HG03558 (cell line): ENCODE data around the gene CDC42EP3.

Source experiments
- ATAC-seq: cut with Tn5 transposase; IDR thresholded peaks from one replicate; pipeline ENCODE4 v1.9.1; 2021; ENCODE audit warnings: moderate number of reproducible peaks; ENCODE audit not compliant: unreplicated experiment; ENCODE audit errors: extremely low read depth

Gene CDC42EP3

GRCh38 chr2:37671009-37671815 lies at the start of gene CDC42EP3:
Gene CDC42EP3, minus strand, starts transcription at chr2:37671642. Its CDS starts 25,055 bp downstream, at chr2:37646587.
- no peak for ATAC-seq

- ATAC-seq, result no peak
Measured at GRCh38 chr2:37721201-37721560, 49.7 kb upstream of the CDC42EP3 start.

- no peak for ATAC-seq
Measured at GRCh38 chr2:37720533-37721200, 49.2 kb upstream of the CDC42EP3 start.

- ATAC-seq, result no peak
Measured at GRCh38 chr2:37718515-37719161, 47.2 kb upstream of the CDC42EP3 start.

GRCh38 chr2:37713258-37713700 lies 41.8 kb upstream of the CDC42EP3 start:
- ATAC-seq, result no peak

GRCh38 chr2:37711831-37712230 lies 40.4 kb upstream of the CDC42EP3 start:
- ATAC-seq, result no peak

- no peak for ATAC-seq
Measured at GRCh38 chr2:37711308-37711731, 39.9 kb upstream of the CDC42EP3 start.

GRCh38 chr2:37709111-37709510 lies 37.7 kb upstream of the CDC42EP3 start:
- ATAC-seq, result no peak

- ATAC-seq, result no peak
Measured at GRCh38 chr2:37708146-37708545, 36.7 kb upstream of the CDC42EP3 start.

GRCh38 chr2:37707393-37707792 lies 36.0 kb upstream of the CDC42EP3 start:
- no peak for ATAC-seq

- no peak for ATAC-seq
Measured at GRCh38 chr2:37706334-37707183, 35.1 kb upstream of the CDC42EP3 start.

- ATAC-seq, result no peak
Measured at GRCh38 chr2:37705191-37705590, 33.7 kb upstream of the CDC42EP3 start.

GRCh38 chr2:37698931-37699481 lies 27.6 kb upstream of the CDC42EP3 start:
- no peak for ATAC-seq

- no peak for ATAC-seq
Measured at GRCh38 chr2:37695336-37695735, 23.9 kb upstream of the CDC42EP3 start.

GRCh38 chr2:37692711-37693110 lies 21.3 kb upstream of the CDC42EP3 start:
- ATAC-seq, result no peak

- no peak for ATAC-seq
Measured at GRCh38 chr2:37689751-37690150, 18.3 kb upstream of the CDC42EP3 start.

GRCh38 chr2:37688771-37689468 lies 17.5 kb upstream of the CDC42EP3 start:
- ATAC-seq, result no peak

GRCh38 chr2:37686792-37687526 lies 15.5 kb upstream of the CDC42EP3 start:
- ATAC-seq, result no peak

GRCh38 chr2:37684809-37685208 lies 13.4 kb upstream of the CDC42EP3 start:
- ATAC-seq, result no peak
